Airway epithelial cell (primary cell): ENCODE measurements around the gene MTR. TPM values are rescaled to one million over a fixed set of nuclear protein-coding genes. Genes with fewer than 3 reads are reported as not detected.

ENCODE experiments used
- total RNA-seq: library from RNA; depleted of rRNA; stranded (reverse); fragments of >200 nt; gene quantifications from 2 replicates; pipeline ENCODE4 v1.2.3, GENCODE V29; 2015

Gene MTR
- total RNA-seq, result 9.2 and 11.0 TPM in 2 replicates

GRCh38 chr1:236795035-236795756 lies at the start of gene MTR:
TSS of gene MTR (plus strand) at chr1:236795292. CDS start at chr1:236795704, 412 bp downstream.

Other genes with a start within 250 kb of the MTR start
- gene HEATR1, start 190.8 kb upstream of the MTR start, total RNA-seq, result 12.5 and 19.5 TPM in 2 replicates
- not detected in 2 replicates for gene ACTN2, start 108.8 kb upstream of the MTR start, total RNA-seq
- not detected in 2 replicates for gene MT1HL1, start 209.1 kb downstream of the MTR start, total RNA-seq
- gene RYR2, start 246.9 kb downstream of the MTR start, total RNA-seq, result under 0.01 TPM in 1 of 2 replicates, not detected in the other